H9 (cell line): Measurements from ENCODE around the gene METRN. TPM values are rescaled to one million over a fixed set of nuclear protein-coding genes. Genes with fewer than 3 reads are reported as not detected.

Experiments
- DNase-seq: peaks from one replicate; pipeline ENCODE4 v3.0.0-alpha.2; 2017
- H2AFZ ChIP-seq: one replicate; pipeline ENCODE4 v1.6.1; 2013; ENCODE audit warnings: mild to moderate bottlenecking, low read length, control low read depth, moderate library complexity
- H2AK5ac ChIP-seq: 2 replicates; pipeline ENCODE4 v1.6.1; 2013; ENCODE audit warnings: low read length, control low read depth, mixed read lengths; ENCODE audit not compliant: insufficient read length
- H2BK120ac ChIP-seq: one replicate; pipeline ENCODE4 v1.6.1; 2013; ENCODE audit warnings: low read depth, mild to moderate bottlenecking, low read length, control low read depth, inconsistent platforms; ENCODE audit not compliant: poor library complexity, severe bottlenecking
- H2BK12ac ChIP-seq: 2 replicates; pipeline ENCODE4 v1.6.1; 2013; ENCODE audit warnings: low read length, control low read depth, mixed read lengths, low read depth; ENCODE audit not compliant: insufficient read length
- H2BK15ac ChIP-seq: 2 replicates; pipeline ENCODE4 v1.6.1; 2013; ENCODE audit warnings: low read depth, low read length, control low read depth
- H2BK20ac ChIP-seq: one replicate; pipeline ENCODE4 v1.6.1; 2013; ENCODE audit warnings: low read depth, mild to moderate bottlenecking, low read length, control low read depth, inconsistent platforms; ENCODE audit not compliant: poor library complexity, severe bottlenecking
- H2BK5ac ChIP-seq: 2 replicates; pipeline ENCODE4 v1.6.1; 2013; ENCODE audit warnings: low read length, control low read depth, mixed read lengths; ENCODE audit not compliant: insufficient read length
- H3K14ac ChIP-seq: 2 replicates; pipeline ENCODE4 v1.6.1; 2013; ENCODE audit warnings: low read length, control low read depth; ENCODE audit not compliant: insufficient read depth
- H3K18ac ChIP-seq: 2 replicates; pipeline ENCODE4 v1.6.1; 2013; ENCODE audit warnings: low read depth, mild to moderate bottlenecking, mixed read lengths, low read length, control low read depth; ENCODE audit not compliant: insufficient read length
- H3K23ac ChIP-seq: 2 replicates; pipeline ENCODE4 v1.6.1; 2013; ENCODE audit warnings: low read length, control low read depth, mixed read lengths, low read depth; ENCODE audit not compliant: insufficient read length
- H3K23me2 ChIP-seq: 2 replicates; pipeline ENCODE4 v1.6.1; 2013; ENCODE audit warnings: low read depth, mild to moderate bottlenecking, mixed read lengths, low read length, control low read depth; ENCODE audit not compliant: insufficient read length, poor library complexity, severe bottlenecking
- H3K27ac ChIP-seq: 2 replicates; pipeline ENCODE4 v1.5.1; 2013; ENCODE audit warnings: low read length, control low read depth, mixed read lengths, low read depth; ENCODE audit not compliant: insufficient read length
- H3K27me3 ChIP-seq: 2 replicates; pipeline ENCODE4 v1.6.1; 2013; ENCODE audit warnings: low read length, control low read depth, inconsistent platforms; ENCODE audit not compliant: insufficient read depth
- H3K4ac ChIP-seq: 2 replicates; pipeline ENCODE4 v1.6.1; 2013; ENCODE audit warnings: low read depth, mild to moderate bottlenecking, control low read depth, inconsistent platforms, low read length, moderate library complexity
- H3K4me1 ChIP-seq: 2 replicates; pipeline ENCODE4 v1.6.1; 2013; ENCODE audit warnings: low read length, control low read depth, inconsistent platforms; ENCODE audit not compliant: insufficient read depth
- H3K4me2 ChIP-seq: 2 replicates; pipeline ENCODE4 v1.6.1; 2013; ENCODE audit warnings: low read length, control low read depth, mixed read lengths; ENCODE audit not compliant: insufficient read length, insufficient read depth
- H3K56ac ChIP-seq: 2 replicates; pipeline ENCODE4 v1.6.1; 2013; ENCODE audit warnings: low read depth, mild to moderate bottlenecking, mixed read lengths, low read length, control low read depth; ENCODE audit not compliant: insufficient read length
- H3K79me1 ChIP-seq: 2 replicates; pipeline ENCODE4 v1.6.1; 2013; ENCODE audit warnings: low read depth, mild to moderate bottlenecking, moderate library complexity, low read length, control low read depth, inconsistent platforms; ENCODE audit not compliant: insufficient read depth, poor library complexity, severe bottlenecking
- H3K79me2 ChIP-seq: 2 replicates; pipeline ENCODE4 v1.6.1; 2013; ENCODE audit warnings: low read length, control low read depth, inconsistent platforms; ENCODE audit not compliant: insufficient read depth
- H3K9ac ChIP-seq: 2 replicates; pipeline ENCODE4 v1.6.1; 2013; ENCODE audit warnings: low read length, control low read depth, mixed read lengths; ENCODE audit not compliant: insufficient read length; ENCODE audit errors: extremely low read depth
- H3K9me3 ChIP-seq: one replicate; pipeline ENCODE4 v1.6.1; 2013; ENCODE audit warnings: low read depth, low read length, inconsistent platforms; ENCODE audit not compliant: control insufficient read depth
- H3T11ph ChIP-seq: one replicate; pipeline ENCODE4 v1.6.1; 2013; ENCODE audit warnings: mild to moderate bottlenecking, low read length, control low read depth, inconsistent platforms
- H4K20me1 ChIP-seq: one replicate; pipeline ENCODE4 v1.6.1; 2013; ENCODE audit not compliant: control insufficient read depth, insufficient read length, insufficient read depth
- H4K5ac ChIP-seq: 2 replicates; pipeline ENCODE4 v1.6.1; 2013; ENCODE audit warnings: low read depth, mild to moderate bottlenecking, mixed read lengths, low read length, control low read depth; ENCODE audit not compliant: insufficient read length
- H4K8ac ChIP-seq: replicated peaks from 2 replicates; pipeline ENCODE4 v1.6.1; 2013; ENCODE audit warnings: low read length, control low read depth, mixed read lengths, low read depth; ENCODE audit not compliant: insufficient read length
- H4K91ac ChIP-seq: 2 replicates; pipeline ENCODE4 v1.6.1; 2013; ENCODE audit warnings: low read depth, mild to moderate bottlenecking, moderate library complexity, mixed read lengths, low read length, control low read depth; ENCODE audit not compliant: insufficient read length
- H3K27ac Mint-ChIP-seq, 3 experiments: 2 replicates in 2 of 3; 3 replicates in 1 of 3; pipeline ENCODE4 v1.8.0; 2020 to 2021; ENCODE audit warnings: mixed read lengths in 3 of 3, mild to moderate bottlenecking in 1 of 3, moderate library complexity in 1 of 3
- H3K27me3 Mint-ChIP-seq: 2 replicates; pipeline ENCODE4 v1.8.0; 2021; ENCODE audit warnings: low read depth, mild to moderate bottlenecking, moderate library complexity, mixed read lengths
- H3K36me3 Mint-ChIP-seq, 3 experiments: 2 replicates in 2 of 3; 3 replicates in 1 of 3; pipeline ENCODE4 v1.8.0; 2020 to 2021; ENCODE audit warnings: low read depth in 3 of 3, mixed read lengths in 3 of 3; ENCODE audit not compliant: insufficient read depth in 1 of 3
- H3K4me1 Mint-ChIP-seq, 2 experiments: 2 replicates each; pipeline ENCODE4 v1.8.0; 2020; ENCODE audit warnings: mixed read lengths in 2 of 2
- H3K4me3 Mint-ChIP-seq, 2 experiments: 2 replicates in 1 of 2; 3 replicates in 1 of 2; pipeline ENCODE4 v1.8.0; 2020 to 2021; ENCODE audit warnings: mild to moderate bottlenecking in 2 of 2, mixed read lengths in 2 of 2, moderate library complexity in 1 of 2
- H3K9me3 Mint-ChIP-seq, 2 experiments: 2 replicates in 1 of 2; 3 replicates in 1 of 2; pipeline ENCODE4 v1.8.0; 2020; ENCODE audit warnings: mild to moderate bottlenecking in 2 of 2, mixed read lengths in 2 of 2, moderate library complexity in 1 of 2
- CTCF ChIP-seq: fragments of 200-600 bp; sonication (generic); conservative IDR thresholded peaks from 3 replicates; pipeline ENCODE4 v1.8.0; 2021; ENCODE audit warnings: antibody characterized with exemption, mild to moderate bottlenecking
- WGBS: extraction: QIAGEN DNeasy Blood & Tissue Kit; methylation state at CpG from one replicate; pipeline ENCODE4 v1.1.7; 2013; ENCODE audit warnings: missing lambda C conversion rate, low lambda C conversion rate, mixed read lengths; ENCODE audit not compliant: insufficient read length; ENCODE audit errors: extremely low coverage; 5-methylcytosine and 5-hydroxymethylcytosine counted together
- total RNA-seq: library from RNA; stranded (reverse); gene quantifications from 2 replicates; pipeline ENCODE4 v1.2.1, GENCODE V29; 2021

Gene METRN
- total RNA-seq, 1 experiment from 2014 or later = 26.2 TPM

GRCh38 chr16:726438-727290, 11.7 kb downstream of the METRN start, which contains the start of the genes CCDC78 and HAGHL:
CCDC78 (minus strand) TSS chr16:726443; CDS start chr16:726367, 76 bp downstream.
HAGHL (plus strand) TSS chr16:727106; CDS start chr16:727510, 404 bp downstream.
- Histone ChIP-seq H2AK5ac (no peak within 1 kb of the TSS), H2BK15ac (no peak within 1 kb of the TSS), H2BK5ac (no peak within 1 kb of the TSS), H3K9ac (no peak within 1 kb of the TSS), H3K79me2 (no peaks in the 10 kb centered on the region), H3K4me1 (no peaks in the 10 kb centered on the region), H3K27ac (no peak within 1 kb of the TSS), H3K9me3 (no peaks in the 10 kb centered on the region), H2AFZ (no peak within 1 kb of the TSS), H2BK12ac (no peak within 1 kb of the TSS), H3K27me3 (no peaks in the 10 kb centered on the region), H3T11ph (no peak within 1 kb of the TSS), H3K4ac (no peak within 1 kb of the TSS), H4K91ac (no peak within 1 kb of the TSS), H3K4me2 (peak within 1 kb of the TSS; percentile 87), H3K79me1 (no peaks in the 10 kb centered on the region), H4K5ac (no peak within 1 kb of the TSS), H3K14ac (peak within 1 kb of the TSS; percentile 35; the same call in 1 of the 2 replicates), H3K23me2 (peaks cover 11% of the 10 kb centered on the region), H3K56ac (no peak within 1 kb of the TSS), H4K20me1 (no peaks in the 10 kb centered on the region), H3K23ac (no peak within 1 kb of the TSS), H4K8ac (no peak within 1 kb of the TSS), H2BK120ac (no peak within 1 kb of the TSS), H3K18ac (peak within 1 kb of the TSS; percentile 53), H2BK20ac (no peak within 1 kb of the TSS)
- WGBS = no CpG with 5 or more reads among the region's 88 CpGs
- Mint-ChIP-seq H3K27ac (peak within 1 kb of the TSS in 1 of 3 experiments; percentile 15; a peak in 1 of 7 replicates), H3K9me3 (no peaks in the 10 kb centered on the region), H3K4me3 (peak within 1 kb of the TSS; percentile 56 to 80), H3K27me3 (peaks cover 14% of the 10 kb centered on the region), H3K4me1 (no peaks in the 10 kb centered on the region), H3K36me3 (peaks cover 0 to 5% (median 3%) of the 10 kb centered on the region in 3 experiments; a peak in 1 of 7 replicates)
- DNase-seq = peak; percentile 85
- no peak for TF ChIP-seq CTCF
